Stomach (tissue), 9 donors: ENCODE results near the gene PHYHD1. TPM values are rescaled to one million over a fixed set of nuclear protein-coding genes. Genes with fewer than 3 reads are reported as not detected.

Experiments used
- DNase-seq, 2 donors: peaks; one replicate each; pipeline versions ENCODE4 v3.0.0 to v3.0.0-alpha.2; 2013 to 2019
- H3K27ac ChIP-seq, 5 donors: fragments of 200-600 bp in 4 of 5; sonication (generic) in 4 of 5; one replicate each; pipeline ENCODE4 v1.5.1; 2013 to 2019; ENCODE audit warnings: mild to moderate bottlenecking in 1 of 5, moderate library complexity in 1 of 5
- H3K27me3 ChIP-seq, 3 donors: fragments of 200-600 bp; sonication (generic); one replicate each; pipeline ENCODE4 v1.5.1; 2017 to 2019; ENCODE audit warnings: mixed run types in 1 of 3
- H3K36me3 ChIP-seq, 4 donors: fragments of 200-600 bp; sonication (generic); 1 replicate in 3 of 4; 2 replicates in 1 of 4; pipeline ENCODE4 v1.5.1; 2016 to 2019
- H3K4me1 ChIP-seq, 4 donors: fragments of 200-600 bp; sonication (generic); one replicate each; pipeline ENCODE4 v1.5.1; 2016 to 2019
- H3K4me3 ChIP-seq, 4 donors: fragments of 200-600 bp; sonication (generic) in 3 of 4; one replicate each; pipeline ENCODE4 v1.5.1; 2016 to 2019; ENCODE audit warnings: mild to moderate bottlenecking in 1 of 4
- H3K9me3 ChIP-seq, 4 donors: fragments of 200-600 bp; sonication (generic); one replicate each; pipeline ENCODE4 v1.5.1; 2016 to 2019
- EP300 ChIP-seq: sonication (generic); formaldehyde crosslinking; IDR thresholded peaks from one replicate; pipeline ENCODE4 v1.6.1; 2017; ENCODE audit warnings: antibody characterized with exemption
- POLR2A ChIP-seq, 4 donors: fragments of 450-650 bp; IDR thresholded peaks; one replicate each; pipeline ENCODE4 v1.6.1; 2016; ENCODE audit warnings: antibody characterized with exemption in 4 of 4, control low read depth in 2 of 4, mild to moderate bottlenecking in 1 of 4, moderate library complexity in 1 of 4
- POLR2AphosphoS5 ChIP-seq, 3 donors: sonication (generic); formaldehyde crosslinking; IDR thresholded peaks; one replicate each; pipeline ENCODE4 v1.6.1; 2016; ENCODE audit warnings: antibody characterized with exemption in 3 of 3
- WGBS, 5 donors: extraction: QIAGEN DNeasy Blood & Tissue Kit in 3 of 5; methylation state at CpG; one replicate each; pipeline versions ENCODE4 v1.1.5 to v1.1.7; 2013 to 2018; 5-methylcytosine and 5-hydroxymethylcytosine counted together
- intact Hi-C: fragments of 100-400 bp; cut with DNase I; formaldehyde crosslinking; loops from one replicate; pipeline ENCODE4 v1.15.1; 2023; ENCODE audit warnings: low total_unique reads
- polyA plus RNA-seq, 3 donors: library from polyadenylated mRNA; stranded (reverse); fragments of 200-250 nt; gene quantifications; one replicate each; pipeline ENCODE4 v1.2.3, GENCODE V29; 2013
- total RNA-seq, 5 donors: library from RNA; depleted of rRNA; stranded (reverse); fragments of >200 nt; gene quantifications; one replicate each; pipeline versions ENCODE4 v1.1.0 to v1.2.3, GENCODE V29; 2014 to 2016
- TF ChIP-seq, protein P1 (sequence below), 7 experiments: fragments of 450-650 bp in 4 of 7; fragments of 200-600 bp in 3 of 7; sonication (generic) in 3 of 7; IDR thresholded peaks; one replicate each; pipeline ENCODE4 v1.5.1; 2016 to 2019; ENCODE audit warnings: antibody characterized with exemption in 7 of 7, control low read depth in 2 of 7, mild to moderate bottlenecking in 1 of 7
- donor health status: healthy with polysubstance abuse.
- donor health status: Bipolar disorder and iron deficiency.
- donor health status: healthy.

PHYHD1 gene
- total and polyA plus RNA-seq, 8 donors = 1.4 to 55.8 (median 30.7) TPM

DNA sequence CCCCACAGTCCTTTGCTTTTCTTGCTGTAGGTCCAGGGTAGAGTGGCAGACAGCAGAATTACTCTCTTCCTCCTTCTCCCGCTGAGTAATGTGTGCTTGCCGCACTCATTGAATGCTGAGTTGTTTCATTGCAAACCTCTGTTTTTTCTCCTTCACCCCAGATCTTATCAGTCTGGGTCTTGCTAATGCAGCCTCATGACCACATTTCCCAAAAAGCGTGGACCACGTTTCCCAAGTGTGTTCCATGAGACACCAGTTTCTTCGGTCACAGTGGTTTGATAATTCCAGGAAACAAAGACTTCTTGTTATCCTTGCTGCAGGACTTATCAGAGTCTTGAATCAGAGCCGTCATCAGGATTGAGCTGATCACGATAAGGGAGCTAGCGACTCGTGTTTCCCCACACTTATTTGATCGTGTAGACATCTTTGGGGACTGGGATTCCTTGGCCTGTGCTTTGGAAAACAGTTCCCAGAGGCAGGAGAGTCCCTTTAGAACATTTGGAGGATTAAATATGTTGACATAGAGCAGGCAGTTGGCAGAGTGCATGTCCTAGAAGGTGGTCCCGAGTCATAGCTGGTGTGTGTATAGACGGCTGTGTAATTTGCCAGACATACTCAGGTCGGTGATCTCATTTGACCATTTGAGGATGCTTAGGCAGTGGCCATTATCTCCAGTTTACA is 34.4 kb upstream of the PHYHD1 start:
- intact Hi-C loops = loop anchor here (5.0 kb wide), 1 partner anchor 41 kb away; no protein-coding TSS in a partner anchor
- WGBS, 5 donors = 54 to 67% (median 59%) methylated on average over 13 of the region's 13 CpGs

DNA sequence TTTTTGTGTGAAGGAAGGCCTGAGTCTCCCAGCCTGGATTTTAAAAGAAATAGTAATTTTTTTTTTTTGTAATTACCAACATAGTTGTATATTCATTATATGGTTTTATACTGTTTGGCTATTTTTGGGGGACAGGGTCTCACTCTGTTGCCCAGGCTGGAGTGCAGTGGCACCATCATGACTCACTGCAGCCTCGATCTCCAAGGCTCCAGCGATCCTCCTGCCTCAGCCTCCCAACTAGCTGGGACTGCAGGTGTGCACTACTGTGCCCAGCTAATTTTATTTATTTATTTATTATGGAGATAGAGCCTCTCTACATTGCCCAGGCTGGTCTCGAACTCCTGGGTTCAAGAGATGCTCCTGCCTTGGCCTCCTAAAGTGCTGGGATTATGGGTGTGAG is 33.7 kb upstream of the PHYHD1 start:
- WGBS, 5 donors = 93 to 97% (median 95%) methylated on average over 3 of the region's 3 CpGs
- peaks cover 62 to 84% (median 74%) of the 10 kb centered on the region in 4 donors for H3K4me1 ChIP-seq

More for the DNA sequence above, 34.4 kb upstream of the PHYHD1 start:
- Histone ChIP-seq H3K9me3 (no peaks in the 10 kb centered on the region), H3K27me3 (no peaks in the 10 kb centered on the region), H3K36me3 (peaks cover 9 to 61% (median 55%) of the 10 kb centered on the region in 4 donors), H3K27ac (peak overlapping the region; percentile 5 to 99 (median 67)), H3K4me1 (peaks cover 55 to 79% (median 68%) of the 10 kb centered on the region in 4 donors), H3K4me3 (no peak overlapping the region)
- TF ChIP-seq, protein P1, sequence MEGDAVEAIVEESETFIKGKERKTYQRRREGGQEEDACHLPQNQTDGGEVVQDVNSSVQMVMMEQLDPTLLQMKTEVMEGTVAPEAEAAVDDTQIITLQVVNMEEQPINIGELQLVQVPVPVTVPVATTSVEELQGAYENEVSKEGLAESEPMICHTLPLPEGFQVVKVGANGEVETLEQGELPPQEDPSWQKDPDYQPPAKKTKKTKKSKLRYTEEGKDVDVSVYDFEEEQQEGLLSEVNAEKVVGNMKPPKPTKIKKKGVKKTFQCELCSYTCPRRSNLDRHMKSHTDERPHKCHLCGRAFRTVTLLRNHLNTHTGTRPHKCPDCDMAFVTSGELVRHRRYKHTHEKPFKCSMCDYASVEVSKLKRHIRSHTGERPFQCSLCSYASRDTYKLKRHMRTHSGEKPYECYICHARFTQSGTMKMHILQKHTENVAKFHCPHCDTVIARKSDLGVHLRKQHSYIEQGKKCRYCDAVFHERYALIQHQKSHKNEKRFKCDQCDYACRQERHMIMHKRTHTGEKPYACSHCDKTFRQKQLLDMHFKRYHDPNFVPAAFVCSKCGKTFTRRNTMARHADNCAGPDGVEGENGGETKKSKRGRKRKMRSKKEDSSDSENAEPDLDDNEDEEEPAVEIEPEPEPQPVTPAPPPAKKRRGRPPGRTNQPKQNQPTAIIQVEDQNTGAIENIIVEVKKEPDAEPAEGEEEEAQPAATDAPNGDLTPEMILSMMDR (IDR thresholded peaks at IDR 0.05) = no peak
- TF ChIP-seq EP300 (no peak), POLR2A (IDR thresholded peaks at IDR 0.05) (no peak), POLR2AphosphoS5 (IDR thresholded peaks at IDR 0.05) (no peak)
- DNase-seq = no peak

GRCh38 chr9:128887914-128888350 is 32.9 kb upstream of the PHYHD1 start:
- no peaks in the 10 kb centered on the region for H3K27me3 ChIP-seq
- 50 to 59% (median 56%) methylated on average over 9 of the region's 9 CpGs for WGBS, 5 donors
- H3K9me3 ChIP-seq = no peaks in the 10 kb centered on the region
- no peak for DNase-seq
- H3K4me3 ChIP-seq = peak overlapping the region in 1 of 4 donors; percentile 16
- H3K27ac ChIP-seq = peak overlapping the region in 4 of 5 donors; percentile 3 to 64 (median 54)
- TF ChIP-seq EP300 (no peak), POLR2A (IDR thresholded peaks at IDR 0.05) (no peak), POLR2AphosphoS5 (IDR thresholded peaks at IDR 0.05) (peak in 1 of 3 donors; percentile 7)
- H3K4me1 ChIP-seq = peaks cover 71 to 91% (median 81%) of the 10 kb centered on the region in 4 donors
- intact Hi-C loops = loop anchor here (5.0 kb wide), 1 partner anchor 39 kb away; no protein-coding TSS in a partner anchor
- peaks cover 9 to 71% (median 55%) of the 10 kb centered on the region in 4 donors for H3K36me3 ChIP-seq

More for the DNA sequence above, 33.7 kb upstream of the PHYHD1 start:
- Histone ChIP-seq H3K9me3 (no peaks in the 10 kb centered on the region), H3K27ac (peak overlapping the region in 2 of 5 donors; percentile 67 to 99), H3K4me3 (no peak overlapping the region), H3K27me3 (no peaks in the 10 kb centered on the region), H3K36me3 (peaks cover 9 to 67% (median 55%) of the 10 kb centered on the region in 4 donors)
- TF ChIP-seq POLR2A (IDR thresholded peaks at IDR 0.05) (no peak), POLR2AphosphoS5 (IDR thresholded peaks at IDR 0.05) (no peak)
- TF ChIP-seq, protein P1 (IDR thresholded peaks at IDR 0.05) = no peak
- DNase-seq = no peak
- intact Hi-C loops = loop anchor here (5.0 kb wide), 1 partner anchor 40 kb away; no protein-coding TSS in a partner anchor

- Histone ChIP-seq H3K4me3 (peak overlapping the region in 2 of 4 donors; percentile 1 to 28), H3K27me3 (no peaks in the 10 kb centered on the region), H3K9me3 (no peaks in the 10 kb centered on the region), H3K27ac (peak overlapping the region; percentile 65 to 93 (median 86)), H3K36me3 (peaks cover 25 to 82% (median 70%) of the 10 kb centered on the region in 4 donors), H3K4me1 (peaks cover 44 to 65% (median 54%) of the 10 kb centered on the region in 4 donors)
- WGBS, 5 donors = 67 to 81% (median 79%) methylated on average over 14 to 15 of the region's 15 CpGs
- intact Hi-C loops = no loop called here
- TF ChIP-seq POLR2A (IDR thresholded peaks at IDR 0.05) = no peak
- TF ChIP-seq POLR2AphosphoS5 (IDR thresholded peaks at IDR 0.05) = no peak
- no peak for TF ChIP-seq EP300
- TF ChIP-seq, protein P1 (IDR thresholded peaks at IDR 0.05) = no peak
- no peak for DNase-seq
These were observed 29.2 kb upstream of the PHYHD1 start for GRCh38 chr9:128891321-128892220.
